Dedifferentiated amniotic fluid mesenchymal stem cell (primary cell): ENCODE measurements around the gene SH3RF1.

Experiments
- DNase-seq: peaks from one replicate; pipeline ENCODE4 v3.0.0-alpha.2; 2016; ENCODE audit errors: extremely low spot score

The SH3RF1 gene

GRCh38 chr4:169070895-169071218 lies 199.9 kb downstream of the SH3RF1 start:
- peak; percentile 42 for DNase-seq

- DNase-seq: peak; percentile 91
Measured at GRCh38 chr4:169070071-169070894, 200.5 kb downstream of the SH3RF1 start.

- DNase-seq: no peak
Measured at GRCh38 chr4:169068423-169068822, 202.3 kb downstream of the SH3RF1 start.

GRCh38 chr4:169066934-169067333 lies 203.8 kb downstream of the SH3RF1 start:
- no peak for DNase-seq

GRCh38 chr4:169064296-169064695 lies 206.5 kb downstream of the SH3RF1 start:
- DNase-seq: no peak

- DNase-seq: no peak
Measured at GRCh38 chr4:169063441-169063840, 207.3 kb downstream of the SH3RF1 start.

GRCh38 chr4:169062897-169063244 lies 207.9 kb downstream of the SH3RF1 start:
- DNase-seq: no peak

GRCh38 chr4:169061386-169061785 lies 209.4 kb downstream of the SH3RF1 start:
- no peak for DNase-seq

GRCh38 chr4:169060391-169061091 lies 210.2 kb downstream of the SH3RF1 start:
- no peak for DNase-seq

- DNase-seq: no peak
Measured at GRCh38 chr4:169059306-169060211, 211.2 kb downstream of the SH3RF1 start.

GRCh38 chr4:169058312-169058711 lies 212.4 kb downstream of the SH3RF1 start:
- no peak for DNase-seq

- no peak for DNase-seq
Measured at GRCh38 chr4:169054879-169055278, 215.9 kb downstream of the SH3RF1 start.

- no peak for DNase-seq
Measured at GRCh38 chr4:169052594-169052945, 218.2 kb downstream of the SH3RF1 start.

GRCh38 chr4:169051761-169052593 lies 218.8 kb downstream of the SH3RF1 start:
- DNase-seq: no peak

- DNase-seq: no peak
Measured at GRCh38 chr4:169050881-169051760, 219.6 kb downstream of the SH3RF1 start.

GRCh38 chr4:169050284-169050683 lies 220.5 kb downstream of the SH3RF1 start:
- DNase-seq: no peak

- no peak for DNase-seq
Measured at GRCh38 chr4:169048868-169049414, 221.8 kb downstream of the SH3RF1 start.

GRCh38 chr4:169047956-169048355 lies 222.8 kb downstream of the SH3RF1 start:
- no peak for DNase-seq

GRCh38 chr4:169045862-169046584 lies 224.7 kb downstream of the SH3RF1 start:
- no peak for DNase-seq
